Measurements from ENCODE around the gene TOM1L2. TPM values are rescaled to one million over a fixed set of nuclear protein-coding genes. Genes with fewer than 3 reads are reported as not detected.

Gene TOM1L2
- total RNA-seq, 2 experiments from 2014 or later, result 29.5 to 32.0 TPM

GRCh38 chr17:17795946-17796786 lies 176.0 kb downstream of the TOM1L2 start:
- no peak for DNase-seq
- Mint-ChIP-seq H3K27ac (no peak overlapping the region), H3K4me1 (peaks cover 26% of the 10 kb centered on the region), H3K36me3 (ENCODE audit: low read depth) (peaks cover 9% of the 10 kb centered on the region), H3K27me3 (no peaks in the 10 kb centered on the region), H3K4me3 (no peak overlapping the region), H3K9me3 (no peaks in the 10 kb centered on the region)
- CTCF ChIA-PET, result interaction anchor here (0.8 to 1.1 kb wide), 2 partner anchors 15 to 300 kb away, joined by 3 to 4 read pairs; partner anchors contain the start of gene RASD1
- POLR2A ChIA-PET, result no interaction called here

GRCh38 chr17:17795296-17795695 lies 176.9 kb downstream of the TOM1L2 start:
- H3K27me3 Mint-ChIP-seq, result no peaks in the 10 kb centered on the region
- POLR2A ChIA-PET, result no interaction called here
- H3K4me3 Mint-ChIP-seq, result no peak overlapping the region
- CTCF ChIA-PET, result interaction anchor here (0.7 kb wide), 1 partner anchor 16 kb away, joined by 3 read pairs; no protein-coding TSS in a partner anchor
- H3K4me1 Mint-ChIP-seq, result peaks cover 26% of the 10 kb centered on the region
- H3K9me3 Mint-ChIP-seq, result no peaks in the 10 kb centered on the region
- peaks cover 9% of the 10 kb centered on the region for H3K36me3 Mint-ChIP-seq (ENCODE audit: low read depth)
- no peak for DNase-seq
- no peak overlapping the region for H3K27ac Mint-ChIP-seq

- Mint-ChIP-seq H3K27ac (peak overlapping the region; percentile 46), H3K4me3 (no peak overlapping the region), H3K9me3 (no peaks in the 10 kb centered on the region), H3K36me3 (ENCODE audit: low read depth) (peaks cover 9% of the 10 kb centered on the region), H3K4me1 (peaks cover 26% of the 10 kb centered on the region), H3K27me3 (no peaks in the 10 kb centered on the region)
- ChIA-PET CTCF (interaction anchor here (0.7 kb wide), 1 partner anchor 15 kb away, joined by 3 read pairs; no protein-coding TSS in a partner anchor), POLR2A (no interaction called here)
- no peak for DNase-seq
Measured at GRCh38 chr17:17794382-17794781, 177.8 kb downstream of the TOM1L2 start.

Small RNAs within 50 kb of the gene (microRNA-seq; reads per million reads assigned to microRNA genes)
- 311 reads per million, percentile 80 among the genes with 10 or more reads in this experiment for gene MIR33B (ENCODE audit: borderline microRNAs expressed, borderline replicate concordance)
- gene MIR6777 (ENCODE audit: borderline microRNAs expressed, borderline replicate concordance), result 0.63 reads per million

Other genes with a start within 250 kb of the TOM1L2 start
- gene SREBF1, start 135.4 kb downstream of the TOM1L2 start, total RNA-seq, result 100 to 1,000 TPM; 175 to 176 TPM
- gene DRC3, start 462 bp upstream of the TOM1L2 start, total RNA-seq, result under 1 TPM in 1 of 2 experiments, not detected in 1; 0.06 TPM
- 10 to 100 TPM; 27.0 to 32.4 TPM for gene ATPAF2, start 66.8 kb upstream of the TOM1L2 start, total RNA-seq
- gene GID4, start 67.0 kb upstream of the TOM1L2 start, total RNA-seq, result 1 to 10 TPM; 8.6 to 8.8 TPM
- 10 to 100 TPM; 45.9 to 52.2 TPM for gene DRG2, start 115.5 kb upstream of the TOM1L2 start, total RNA-seq
- gene MYO15A, start 136.4 kb upstream of the TOM1L2 start, total RNA-seq, result under 1 TPM; 0.23 to 0.35 TPM
- gene ALKBH5, start 211.4 kb upstream of the TOM1L2 start, total RNA-seq, result 100 to 1,000 TPM in 1 of 2 experiments, 10 to 100 TPM in 1; 98.2 to 102 TPM